A549 (cell line): ENCODE data around the gene TTC24.

Experiments used
- CBX2 ChIP-seq: fragments of 200-600 bp; sonication (generic); IDR thresholded peaks from 2 replicates; pipeline ENCODE4 v1.6.1; 2016; ENCODE audit warnings: low read depth, mild to moderate bottlenecking, borderline replicate concordance
- CTCF ChIP-seq: fragments of >200 bp; sonication (Bioruptor Twin); formaldehyde crosslinking; IDR thresholded peaks from 3 replicates; pipeline ENCODE4 v1.5.1; 2016
- EP300 ChIP-seq, 2 experiments: fragments of >200 bp; sonication (Bioruptor Twin); formaldehyde crosslinking; IDR thresholded peaks; 2 replicates in 1 of 2; 3 replicates in 1 of 2; pipeline ENCODE4 v1.6.1; 2016 to 2017
- ESRRA ChIP-seq: fragments of 150-350 bp; IDR thresholded peaks from 2 replicates; pipeline ENCODE4 v1.6.1; 2014; ENCODE audit warnings: mild to moderate bottlenecking, low read length, borderline replicate concordance
- RFX5 ChIP-seq: fragments of 450-650 bp; IDR thresholded peaks from 2 replicates; pipeline ENCODE4 v1.7.1; 2014; ENCODE audit warnings: antibody characterized with exemption, mild to moderate bottlenecking, moderate library complexity

GRCh38 chr1:156543066-156543465 is 36.5 kb upstream of the TTC24 start:
- TF ChIP-seq CBX2 (no peak), CTCF (no peak), EP300 (IDR thresholded peaks at IDR 0.05) (no peak), ESRRA (no peak), RFX5 (no peak)
